ENCODE results near the gene ADORA1. TPM values are rescaled to one million over a fixed set of nuclear protein-coding genes. Genes with fewer than 3 reads are reported as not detected.

Gene ADORA1
- polyA plus RNA-seq, 1 donor (not counting 4 experiments of a cell fraction or from before 2014, with no cell fraction given): 0.09 TPM

DNA sequence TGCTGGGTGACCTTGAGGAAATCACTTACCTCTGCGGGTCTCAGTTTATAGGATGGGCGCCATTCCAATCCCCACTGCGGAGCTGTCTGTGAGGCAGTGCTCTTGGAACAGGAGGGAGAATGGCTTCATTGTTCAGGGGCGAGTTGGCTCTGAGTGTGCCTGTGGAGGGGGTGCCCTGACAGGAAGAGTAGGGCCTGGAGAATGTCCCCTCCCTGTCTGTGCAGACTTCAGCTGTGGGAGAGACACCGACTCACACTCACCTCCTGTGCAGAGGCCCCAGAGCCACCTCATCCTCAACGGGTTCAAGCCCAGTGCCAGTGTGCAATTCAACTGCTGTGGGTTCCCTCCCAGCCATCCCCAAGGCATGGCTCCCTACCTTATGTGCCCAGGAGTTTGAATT lies 17.1 kb downstream of the ADORA1 start:
- TF ChIP-seq, protein P1, sequence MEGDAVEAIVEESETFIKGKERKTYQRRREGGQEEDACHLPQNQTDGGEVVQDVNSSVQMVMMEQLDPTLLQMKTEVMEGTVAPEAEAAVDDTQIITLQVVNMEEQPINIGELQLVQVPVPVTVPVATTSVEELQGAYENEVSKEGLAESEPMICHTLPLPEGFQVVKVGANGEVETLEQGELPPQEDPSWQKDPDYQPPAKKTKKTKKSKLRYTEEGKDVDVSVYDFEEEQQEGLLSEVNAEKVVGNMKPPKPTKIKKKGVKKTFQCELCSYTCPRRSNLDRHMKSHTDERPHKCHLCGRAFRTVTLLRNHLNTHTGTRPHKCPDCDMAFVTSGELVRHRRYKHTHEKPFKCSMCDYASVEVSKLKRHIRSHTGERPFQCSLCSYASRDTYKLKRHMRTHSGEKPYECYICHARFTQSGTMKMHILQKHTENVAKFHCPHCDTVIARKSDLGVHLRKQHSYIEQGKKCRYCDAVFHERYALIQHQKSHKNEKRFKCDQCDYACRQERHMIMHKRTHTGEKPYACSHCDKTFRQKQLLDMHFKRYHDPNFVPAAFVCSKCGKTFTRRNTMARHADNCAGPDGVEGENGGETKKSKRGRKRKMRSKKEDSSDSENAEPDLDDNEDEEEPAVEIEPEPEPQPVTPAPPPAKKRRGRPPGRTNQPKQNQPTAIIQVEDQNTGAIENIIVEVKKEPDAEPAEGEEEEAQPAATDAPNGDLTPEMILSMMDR (optimal IDR thresholded peaks at IDR 0.05 in 1 of 3, IDR thresholded peaks at IDR 0.05 in 1 of 3, conservative IDR thresholded peaks at IDR 0.05 in 1 of 3; ENCODE audit: extremely low read depth in 1 of 3, insufficient read depth in 2 of 3, low read length in 3 of 3): no peak
- TF ChIP-seq EZH2 (IDR thresholded peaks at IDR 0.05; ENCODE audit: low read length): no peak
- FAIRE-seq (no peak), DNase-seq (ENCODE audit: low read depth, low spot score) (no peak)
- no peaks in the 10 kb centered on the region for H3K27me3 ChIP-seq (ENCODE audit: control insufficient read depth, extremely low read depth, insufficient read depth, low read length)
- no peaks in the 10 kb centered on the region for H3K79me2 ChIP-seq (ENCODE audit: control insufficient read depth, insufficient read depth, low read length)
- H2AFZ ChIP-seq (ENCODE audit: control insufficient read depth, low read length): no peak overlapping the region
- H3K27ac ChIP-seq (ENCODE audit: control insufficient read depth, insufficient read depth, low read length): no peak overlapping the region
- no peaks in the 10 kb centered on the region for H3K36me3 ChIP-seq (ENCODE audit: control insufficient read depth in 2 of 2, extremely low read depth in 1 of 2, insufficient read depth in 2 of 2, low read length in 2 of 2)
- no peaks in the 10 kb centered on the region for H3K9me1 ChIP-seq (ENCODE audit: control insufficient read depth, extremely low read depth, insufficient read depth, low read length)
- no peak overlapping the region for H3K4me2 ChIP-seq (ENCODE audit: control insufficient read depth, extremely low read depth, insufficient read depth, low read depth, low read length)
- no peak overlapping the region for H3K4me3 ChIP-seq (ENCODE audit: control insufficient read depth in 2 of 3, extremely low read depth in 1 of 3, insufficient read depth in 2 of 3, low read depth in 1 of 3, low read length in 3 of 3)
- H3K4me1 ChIP-seq (ENCODE audit: control insufficient read depth, extremely low read depth, insufficient read depth, low read length): no peaks in the 10 kb centered on the region
- dilution Hi-C loops (cut with MboI; ENCODE audit: extremely low pct_ligation_motif_present, low sequenced_read_pairs): no loop called here
- no peak overlapping the region for H3K9ac ChIP-seq (ENCODE audit: control insufficient read depth, extremely low read depth, insufficient read depth, low read length)
- H4K20me1 ChIP-seq (ENCODE audit: control insufficient read depth, extremely low read depth, insufficient read depth, low read length): no peaks in the 10 kb centered on the region
- H3K9me3 ChIP-seq (ENCODE audit: control insufficient read depth, low read depth, low read length): no peaks in the 10 kb centered on the region

DNA sequence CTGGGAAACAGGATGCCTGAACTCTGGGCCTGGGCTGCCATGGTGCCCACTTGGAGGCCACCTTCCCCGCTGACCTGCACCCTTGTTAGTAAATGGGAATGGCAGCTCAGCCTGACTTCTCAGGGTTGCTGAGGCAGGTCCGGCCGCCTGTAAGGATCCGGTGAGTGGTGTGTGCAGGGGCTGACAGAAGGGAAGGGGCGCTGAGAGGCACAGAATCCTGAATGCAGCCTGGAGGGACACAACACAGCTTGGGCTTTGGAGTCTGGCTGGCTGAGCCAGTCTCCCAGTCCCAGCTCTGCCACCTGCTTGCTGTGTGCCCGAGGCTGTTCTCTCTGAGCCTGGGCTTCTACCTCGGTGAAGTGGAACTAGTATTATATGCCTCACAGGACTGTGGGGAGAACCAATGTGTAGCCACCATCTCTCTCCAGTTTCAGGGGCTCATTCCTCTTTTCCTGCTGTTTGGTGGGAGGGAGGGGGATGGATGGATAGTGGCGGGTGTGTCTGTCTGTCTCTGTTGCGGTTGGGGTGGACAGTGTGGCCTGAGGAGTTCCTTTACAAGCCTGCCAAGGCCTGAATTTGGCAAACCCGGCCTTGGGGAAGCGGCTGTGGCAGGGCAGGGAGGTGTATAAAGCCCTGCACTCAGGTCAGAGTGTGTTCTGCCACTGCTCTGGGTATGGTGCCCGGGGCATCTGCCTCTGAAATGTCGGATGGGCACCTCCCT lies 18.0 kb downstream of the ADORA1 start:
- no peak overlapping the region for H3K4me3 ChIP-seq (ENCODE audit: control insufficient read depth in 2 of 3, extremely low read depth in 1 of 3, insufficient read depth in 2 of 3, low read depth in 1 of 3, low read length in 3 of 3)
- DNase-seq (ENCODE audit: low read depth, low spot score) (no peak), FAIRE-seq (no peak)
- no peaks in the 10 kb centered on the region for H4K20me1 ChIP-seq (ENCODE audit: control insufficient read depth, extremely low read depth, insufficient read depth, low read length)
- no peak overlapping the region for H3K27ac ChIP-seq (ENCODE audit: control insufficient read depth, insufficient read depth, low read length)
- no peaks in the 10 kb centered on the region for H3K9me1 ChIP-seq (ENCODE audit: control insufficient read depth, extremely low read depth, insufficient read depth, low read length)
- H3K4me1 ChIP-seq (ENCODE audit: control insufficient read depth, extremely low read depth, insufficient read depth, low read length): no peaks in the 10 kb centered on the region
- H3K79me2 ChIP-seq (ENCODE audit: control insufficient read depth, insufficient read depth, low read length): no peaks in the 10 kb centered on the region
- no peaks in the 10 kb centered on the region for H3K36me3 ChIP-seq (ENCODE audit: control insufficient read depth in 2 of 2, extremely low read depth in 1 of 2, insufficient read depth in 2 of 2, low read length in 2 of 2)
- dilution Hi-C loops (cut with MboI; ENCODE audit: extremely low pct_ligation_motif_present, low sequenced_read_pairs): no loop called here
- H3K9me3 ChIP-seq (ENCODE audit: control insufficient read depth, low read depth, low read length): no peaks in the 10 kb centered on the region
- TF ChIP-seq, protein P1 (optimal IDR thresholded peaks at IDR 0.05 in 1 of 3, IDR thresholded peaks at IDR 0.05 in 1 of 3, conservative IDR thresholded peaks at IDR 0.05 in 1 of 3; ENCODE audit: extremely low read depth in 1 of 3, insufficient read depth in 2 of 3, low read length in 3 of 3): no peak
- TF ChIP-seq EZH2 (IDR thresholded peaks at IDR 0.05; ENCODE audit: low read length): no peak
- no peak overlapping the region for H2AFZ ChIP-seq (ENCODE audit: control insufficient read depth, low read length)
- no peak overlapping the region for H3K4me2 ChIP-seq (ENCODE audit: control insufficient read depth, extremely low read depth, insufficient read depth, low read depth, low read length)
- no peak overlapping the region for H3K9ac ChIP-seq (ENCODE audit: control insufficient read depth, extremely low read depth, insufficient read depth, low read length)
- H3K27me3 ChIP-seq (ENCODE audit: control insufficient read depth, extremely low read depth, insufficient read depth, low read length): no peaks in the 10 kb centered on the region
